Measurements from ENCODE around the gene IFNL4.
"Not testable (repeated sequence)": the region's sequence is repeated elsewhere in the genome, so short reads cannot be mapped to it uniquely, and the experiment has no call there.

The IFNL4 gene

DNA sequence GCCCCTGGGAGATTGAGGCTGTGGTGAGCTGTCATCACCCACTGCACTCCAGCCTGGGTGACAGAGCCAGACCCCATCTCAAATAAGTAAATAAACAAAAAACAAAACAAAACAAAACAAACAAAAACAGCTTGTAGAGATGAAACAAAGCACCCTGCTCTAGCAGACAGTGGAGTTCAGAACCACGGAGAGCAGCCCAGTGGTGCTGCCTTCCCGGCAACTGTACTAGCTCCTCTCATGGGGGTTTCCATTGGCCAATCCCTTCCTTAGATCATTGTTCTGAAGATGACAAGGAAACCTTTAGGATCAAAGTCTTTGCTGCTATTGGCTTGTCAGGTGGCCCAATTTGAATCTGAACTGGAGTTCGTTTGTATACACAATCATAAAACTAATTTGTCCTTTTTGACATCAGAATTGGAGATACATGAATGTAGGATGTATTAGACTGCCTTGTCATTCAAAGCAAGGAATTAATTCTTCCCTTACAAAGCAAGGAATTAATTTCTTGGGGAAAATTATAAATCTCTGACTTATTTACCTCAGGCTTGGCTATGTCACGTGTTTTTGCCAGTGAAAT is 24.9 kb downstream of the IFNL4 start:
- peak; percentile 65 for DNase-seq (ENCODE audit: low read depth, low spot score)

DNA sequence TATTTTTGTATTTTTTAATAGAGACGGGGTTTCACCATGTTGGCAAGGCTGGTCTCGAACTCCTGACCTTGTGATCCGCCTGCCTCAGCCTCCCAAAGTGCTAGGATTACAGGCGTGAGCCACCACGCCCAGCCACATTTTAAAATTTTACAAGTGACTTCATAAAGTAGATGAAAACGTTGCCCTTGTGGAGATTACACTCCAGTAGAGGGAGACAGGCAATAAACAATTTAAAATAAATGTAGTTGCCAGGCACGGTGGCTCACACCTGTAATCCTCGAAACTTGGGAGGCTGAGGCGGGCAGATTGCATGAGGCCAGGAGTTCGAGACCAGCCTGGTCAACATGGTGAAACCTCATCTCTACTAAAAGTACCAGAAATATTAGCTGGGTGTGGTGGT is 29.5 kb downstream of the IFNL4 start:
- not testable (repeated sequence) for DNase-seq (ENCODE audit: low read depth, low spot score)

DNA sequence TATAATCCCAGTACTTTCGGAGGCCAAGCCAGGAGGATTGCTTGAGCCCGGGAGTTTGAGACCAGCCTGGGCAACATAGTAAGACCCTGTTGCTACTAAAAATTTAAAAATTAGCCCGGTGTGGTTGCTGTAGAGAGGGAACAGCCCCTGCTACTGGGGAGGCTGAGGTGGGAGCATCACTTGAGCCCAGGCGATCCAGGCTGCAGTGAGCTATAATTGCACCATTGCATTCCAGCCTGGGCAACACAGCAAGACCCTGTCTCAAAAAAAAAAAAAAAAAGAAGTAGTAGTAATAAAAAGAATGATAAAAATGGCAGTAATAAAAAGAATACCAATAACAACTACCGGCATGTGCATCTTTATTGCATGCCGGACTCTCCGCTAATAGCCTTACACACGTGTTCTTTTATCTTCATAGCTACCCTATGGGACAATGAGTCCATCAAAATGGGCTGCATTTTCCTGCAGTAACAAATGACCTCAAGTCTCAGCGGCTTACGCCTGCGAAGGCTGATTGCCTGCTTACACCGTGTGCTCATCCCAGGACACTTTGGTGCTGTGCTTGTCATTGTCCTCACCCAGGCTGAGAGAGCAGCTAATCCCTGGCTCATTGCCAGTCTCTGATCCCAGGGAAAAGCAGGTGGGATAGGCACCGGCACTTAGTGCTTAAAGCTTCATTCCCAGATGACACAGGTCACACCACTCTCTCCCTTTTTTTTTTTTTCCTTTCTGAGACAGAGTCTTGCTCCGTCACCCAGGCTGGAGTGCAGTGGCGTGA is 30.2 kb downstream of the IFNL4 start:
- no peak for DNase-seq (ENCODE audit: low read depth, low spot score)

DNA sequence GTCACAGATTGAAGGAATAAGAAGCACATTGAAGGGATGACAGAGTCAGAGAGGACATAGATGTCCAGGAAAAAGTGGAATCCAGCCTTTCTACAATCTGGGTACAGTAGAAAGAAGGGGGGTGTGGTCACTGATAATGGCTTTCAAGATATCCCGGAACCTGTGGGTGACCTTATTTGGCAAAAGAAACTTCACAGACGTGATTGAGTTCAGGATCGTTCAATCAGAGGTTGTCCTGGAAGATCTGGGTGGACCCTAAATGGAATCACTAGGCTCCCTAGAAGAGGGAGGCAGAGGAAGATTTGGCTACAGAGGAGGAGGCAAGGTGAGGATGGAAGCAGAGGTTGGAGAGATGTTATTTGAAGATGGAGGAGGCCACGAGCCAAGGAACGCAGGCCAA is 31.6 kb downstream of the IFNL4 start:
- no peak for DNase-seq (ENCODE audit: low read depth, low spot score)

DNA sequence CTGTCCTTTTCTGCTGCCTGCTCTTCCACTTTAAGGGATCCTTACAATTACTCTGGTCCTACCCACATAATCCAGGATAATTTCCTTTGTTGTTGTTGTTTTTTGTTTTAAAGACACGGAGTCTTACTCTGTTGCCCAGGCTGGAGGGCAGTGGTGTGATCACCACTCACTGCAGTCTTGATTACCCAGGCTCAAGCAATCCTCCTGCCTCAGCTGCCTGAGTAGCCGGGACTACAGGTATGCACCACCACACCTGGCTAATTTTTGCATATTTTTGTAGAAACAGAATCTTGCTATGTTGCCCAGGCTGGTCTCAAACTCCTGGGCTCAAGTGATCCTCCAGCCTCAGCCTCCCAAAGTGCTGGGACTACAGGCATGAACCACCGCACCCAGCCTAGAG is 33.3 kb downstream of the IFNL4 start:
- DNase-seq (ENCODE audit: low read depth, low spot score): not testable (repeated sequence)

DNA sequence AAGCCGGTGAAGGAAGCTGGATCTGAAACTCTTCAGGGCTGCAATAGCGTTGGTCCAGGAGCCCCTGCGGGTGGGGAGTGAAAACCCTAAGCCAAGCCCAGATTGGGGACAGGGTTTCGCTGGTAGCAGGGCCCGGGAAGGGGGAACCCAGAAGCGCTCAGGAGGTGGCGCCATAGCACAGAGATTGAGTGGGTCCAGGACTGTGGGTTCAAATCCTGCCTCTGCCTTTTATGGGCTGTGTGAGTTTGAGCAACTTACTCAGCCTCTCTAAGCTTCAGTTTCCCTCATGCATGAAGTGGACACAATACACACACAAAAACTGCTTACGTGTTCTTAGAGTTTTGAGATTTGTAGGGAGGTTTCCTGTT is 36.3 kb downstream of the IFNL4 start:
- DNase-seq (ENCODE audit: low read depth, low spot score): no peak

DNA sequence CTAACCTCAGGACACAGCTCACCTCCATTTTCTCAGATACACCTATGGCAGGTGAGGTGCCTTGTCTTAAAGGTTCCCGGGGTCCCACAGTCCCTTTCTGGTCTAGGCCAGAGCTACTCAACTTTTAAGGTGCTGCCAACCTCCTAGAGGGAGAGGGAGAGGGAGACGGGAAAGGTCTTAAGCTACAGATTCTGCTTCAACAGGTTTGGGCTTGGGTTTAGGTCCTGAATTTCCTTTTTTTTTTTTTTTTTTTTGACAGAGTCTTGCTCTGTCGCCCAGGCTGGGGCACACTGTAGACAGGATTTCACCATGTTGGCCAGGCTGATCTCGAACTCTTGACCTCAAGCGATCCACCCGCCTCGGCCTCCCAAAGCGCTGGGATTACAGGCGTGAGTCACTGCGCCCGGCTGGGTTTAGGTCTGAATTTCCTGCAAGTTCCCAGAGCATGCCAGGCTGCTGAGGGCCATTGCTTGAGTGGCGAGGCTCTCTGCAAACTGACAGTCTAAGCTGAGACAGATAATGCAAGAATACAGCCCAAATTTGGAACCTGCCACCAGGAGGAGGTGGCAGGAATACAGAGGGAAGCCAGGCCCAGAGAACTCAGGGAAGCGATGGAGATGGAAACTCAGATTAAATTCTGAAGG is 36.8 kb downstream of the IFNL4 start:
- DNase-seq (ENCODE audit: low read depth, low spot score): no peak

DNA sequence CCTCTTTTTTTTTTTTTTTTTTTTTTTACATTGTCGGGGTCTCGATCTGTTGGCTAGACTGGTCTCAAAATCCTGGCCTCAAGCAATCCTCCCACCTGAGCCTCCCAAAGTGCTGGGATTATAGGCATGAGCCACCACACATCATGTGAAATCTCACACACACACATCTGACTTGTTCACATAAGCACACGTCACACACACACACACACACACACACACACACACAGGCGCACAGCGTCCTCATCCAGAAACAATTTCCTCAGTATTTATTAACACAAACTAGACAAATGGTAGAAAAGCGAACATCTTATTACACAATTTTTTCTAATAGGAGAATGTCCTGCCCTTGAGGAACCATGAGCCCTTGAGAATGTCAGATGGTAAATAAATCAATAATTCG is 39.5 kb downstream of the IFNL4 start:
- no peak for DNase-seq (ENCODE audit: low read depth, low spot score)

DNA sequence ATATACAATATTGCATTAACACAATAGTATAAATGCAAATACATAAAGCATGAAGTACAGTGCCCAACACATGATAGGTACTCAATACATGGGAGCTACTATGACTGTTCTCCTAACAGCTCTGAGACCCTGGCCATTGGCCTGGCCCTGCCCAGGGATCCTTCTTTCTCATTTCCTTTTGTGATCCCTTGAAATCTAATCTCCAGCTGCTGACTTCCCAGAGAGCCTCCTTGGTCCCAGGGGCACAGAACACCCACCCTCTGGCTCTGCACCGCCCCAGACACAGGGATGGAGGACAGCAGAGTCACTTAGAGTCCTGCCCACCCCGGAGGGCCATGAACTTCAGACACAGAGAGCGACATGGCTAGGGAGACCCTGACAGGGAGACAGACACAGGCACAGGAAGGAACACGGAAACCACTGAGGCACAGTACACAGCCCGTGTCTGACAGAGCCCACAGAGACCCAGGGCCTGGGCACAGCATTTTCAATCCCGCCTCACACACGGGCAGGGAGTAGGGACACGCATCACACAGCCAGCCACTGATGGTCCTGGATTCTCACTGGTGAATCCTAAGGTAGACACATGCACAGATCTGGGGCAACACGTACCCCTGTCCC is 40.4 kb downstream of the IFNL4 start:
- no peak for DNase-seq (ENCODE audit: low read depth, low spot score)

DNA sequence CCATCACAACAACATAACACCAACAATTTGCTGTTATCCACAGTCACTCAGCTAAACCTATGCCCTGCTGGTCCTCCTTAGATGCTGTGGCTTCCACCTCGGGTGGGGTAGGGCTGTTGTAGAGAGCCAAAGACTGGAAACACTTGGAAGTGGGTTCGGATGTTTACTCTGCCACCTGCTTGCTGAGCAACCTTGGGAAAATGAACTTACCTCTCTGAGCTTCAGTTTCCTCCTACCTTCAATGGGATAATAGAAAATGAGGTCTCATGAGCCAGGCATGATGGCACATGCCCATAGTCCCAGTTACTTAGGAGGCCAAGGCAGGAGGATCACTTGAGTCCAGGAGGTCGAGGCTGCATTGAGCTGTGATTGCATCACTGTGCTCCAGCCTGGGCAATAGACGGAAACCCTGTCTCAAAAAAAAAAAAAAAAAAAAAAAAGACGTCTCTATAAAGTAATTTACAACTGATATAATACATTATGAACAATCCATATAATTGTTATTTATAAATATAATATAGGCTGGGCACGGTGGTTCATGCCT is 41.3 kb downstream of the IFNL4 start:
- DNase-seq (ENCODE audit: low read depth, low spot score): no peak

DNA sequence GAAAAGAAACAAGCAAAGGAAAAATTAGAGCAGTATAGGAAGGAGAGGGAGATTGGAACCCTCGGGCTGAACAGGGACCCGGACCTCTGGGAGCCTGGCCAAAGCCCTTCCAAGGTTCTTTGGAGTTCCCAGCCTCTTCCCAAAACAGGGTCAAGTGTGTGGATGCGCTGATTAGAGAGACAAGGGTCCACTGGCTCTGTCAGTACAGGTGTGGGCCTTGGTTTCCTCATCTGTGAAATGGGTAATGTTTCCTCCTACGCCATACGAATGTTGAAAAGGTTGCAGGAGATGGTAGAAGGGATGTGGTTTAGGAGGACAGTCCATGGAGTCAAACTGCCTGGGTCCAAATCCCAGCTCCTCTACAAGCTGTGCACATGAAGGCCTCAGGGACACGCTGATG is 42.5 kb downstream of the IFNL4 start:
- no peak for DNase-seq (ENCODE audit: low read depth, low spot score)

DNA sequence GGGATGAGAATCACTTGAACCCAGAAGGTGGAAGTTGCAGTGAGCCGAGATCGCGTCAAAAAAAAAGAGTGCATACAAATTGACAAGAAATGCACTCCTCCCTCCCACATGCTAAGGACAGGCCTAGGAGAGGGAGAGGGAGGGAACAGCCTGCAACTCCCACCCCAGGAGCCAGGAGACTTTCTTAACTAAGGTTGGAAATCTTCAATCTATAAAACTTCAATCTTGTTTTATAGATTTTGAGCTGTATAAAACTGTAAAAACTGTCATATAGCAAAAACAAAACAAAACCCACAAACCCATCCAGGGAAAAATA is 43.2 kb downstream of the IFNL4 start:
- no peak for DNase-seq (ENCODE audit: low read depth, low spot score)

DNA sequence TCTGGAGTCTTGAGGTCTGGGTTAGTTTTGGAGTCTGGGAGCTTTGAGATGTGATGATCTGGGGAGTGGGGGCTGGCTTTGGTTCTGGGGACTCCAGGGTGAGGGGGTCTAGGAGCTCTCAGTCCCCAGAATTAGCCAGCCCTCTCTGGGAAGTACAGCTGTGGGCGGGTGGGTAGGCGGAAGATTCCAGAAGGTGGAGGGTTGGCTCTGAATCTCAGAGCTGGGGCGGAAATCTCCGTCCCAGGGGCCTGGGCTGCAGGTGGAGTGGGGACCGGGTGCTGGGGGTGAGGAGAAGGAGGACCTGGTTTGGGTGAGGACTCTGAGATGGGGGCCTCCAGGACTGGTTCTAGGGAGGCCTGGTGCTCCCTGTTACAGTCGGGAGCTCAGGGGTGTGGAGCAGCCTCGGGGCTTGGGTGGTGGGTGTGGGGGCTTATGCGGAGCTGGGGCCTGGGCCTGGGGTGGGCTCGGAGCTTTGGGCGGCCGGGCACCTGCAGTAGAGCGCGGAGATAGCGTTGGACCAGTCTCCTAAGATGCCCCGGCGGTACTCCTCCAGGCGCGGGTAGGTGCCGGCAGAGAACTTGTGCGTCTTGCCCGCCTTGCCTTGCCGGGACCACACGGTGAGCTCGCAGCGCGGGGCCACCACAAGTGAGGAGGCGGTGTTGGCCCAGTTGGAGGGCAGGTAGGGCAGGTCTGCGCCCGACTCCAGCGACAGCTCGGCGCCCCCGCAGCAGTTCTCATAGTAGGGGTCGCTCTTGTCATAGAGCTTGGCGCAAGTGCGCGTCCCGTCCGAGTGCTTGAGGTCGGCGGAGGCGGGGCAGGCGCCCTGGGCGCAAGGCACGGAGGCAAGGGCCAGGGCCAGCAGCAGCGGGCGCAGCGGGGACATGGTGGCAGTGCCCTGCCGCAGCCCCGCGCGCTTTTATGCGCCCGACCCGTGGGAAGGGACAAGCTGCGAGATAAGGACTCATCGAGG is 45.0 kb downstream of the IFNL4 start, which contains the start of gene SYCN:
Gene SYCN, minus strand, starts transcription at position 892 of the 970 bp plus-strand sequence. Its CDS starts 9 bp downstream, at position 883.
- DNase-seq (ENCODE audit: low read depth, low spot score): no peak

DNA sequence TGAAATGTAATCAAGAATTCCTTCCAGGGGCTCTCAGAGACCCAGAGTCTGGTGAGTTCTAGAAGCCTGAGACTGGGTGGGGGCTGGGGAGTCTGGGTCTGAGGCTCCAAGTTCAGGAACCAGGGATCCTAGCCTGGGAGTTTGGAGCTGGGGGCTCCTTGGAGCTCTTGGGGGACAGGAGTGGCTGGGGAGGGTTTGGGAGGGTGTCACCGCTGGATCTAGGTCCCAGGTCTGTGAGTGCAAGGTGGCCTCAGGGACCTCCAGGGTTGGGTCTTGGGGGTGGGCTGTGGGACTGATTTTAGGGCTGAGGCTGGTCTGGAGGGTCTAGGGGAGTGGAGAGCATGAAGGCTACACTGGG is 45.7 kb downstream of the IFNL4 start:
- DNase-seq (ENCODE audit: low read depth, low spot score): no peak

DNA sequence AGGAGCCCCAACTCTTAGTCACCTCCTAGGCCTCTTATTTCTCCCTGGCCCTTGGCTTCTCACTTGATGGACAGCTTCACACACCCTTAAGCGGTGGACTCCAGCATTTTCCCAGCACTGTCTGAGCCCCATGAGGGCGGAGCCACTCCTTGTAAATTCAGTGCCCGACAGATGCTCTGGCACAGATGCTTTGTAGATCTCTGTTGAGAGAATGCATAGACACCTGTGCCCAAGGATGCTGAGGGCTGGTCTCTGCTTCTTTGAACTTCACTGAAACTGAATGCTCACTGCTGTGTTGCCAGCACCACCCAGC is 47.9 kb downstream of the IFNL4 start:
- DNase-seq (ENCODE audit: low read depth, low spot score): no peak

DNA sequence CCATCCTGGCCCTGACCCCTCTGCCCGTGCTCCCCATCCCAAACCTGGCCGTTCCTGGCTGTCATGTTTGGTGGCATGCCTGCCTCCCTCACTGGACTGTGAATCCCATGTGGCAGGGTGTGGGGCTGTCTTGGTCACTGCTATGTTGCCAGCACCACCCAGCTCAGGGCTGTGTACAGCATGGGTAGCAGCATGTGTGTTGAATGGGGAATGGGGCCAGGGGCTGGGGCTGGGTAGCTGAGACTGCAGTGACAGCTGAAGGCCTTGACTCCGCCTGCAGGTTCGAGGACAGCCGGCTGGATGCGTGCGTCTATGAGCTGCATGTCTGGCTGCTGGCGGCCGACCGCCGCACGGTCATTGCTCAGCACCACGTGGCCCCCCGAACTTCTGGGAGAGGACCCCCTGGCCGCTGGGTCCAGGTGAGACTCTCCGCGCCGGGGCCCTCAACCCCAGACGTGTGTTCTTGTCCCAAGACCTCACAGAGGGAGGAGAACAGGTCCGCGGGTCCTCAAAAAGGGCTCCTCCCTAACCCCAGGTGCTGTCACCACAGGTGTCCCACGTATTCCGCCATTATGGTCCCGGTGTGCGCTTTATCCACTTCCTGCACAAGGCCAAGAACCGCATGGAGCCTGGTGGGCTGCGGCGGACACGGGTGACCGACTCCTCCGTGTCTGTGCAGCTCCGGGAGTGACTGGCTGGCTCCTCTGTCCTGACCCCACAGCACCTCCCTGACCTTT is 48.4 kb downstream of the IFNL4 start:
- DNase-seq (ENCODE audit: low read depth, low spot score): no peak

DNA sequence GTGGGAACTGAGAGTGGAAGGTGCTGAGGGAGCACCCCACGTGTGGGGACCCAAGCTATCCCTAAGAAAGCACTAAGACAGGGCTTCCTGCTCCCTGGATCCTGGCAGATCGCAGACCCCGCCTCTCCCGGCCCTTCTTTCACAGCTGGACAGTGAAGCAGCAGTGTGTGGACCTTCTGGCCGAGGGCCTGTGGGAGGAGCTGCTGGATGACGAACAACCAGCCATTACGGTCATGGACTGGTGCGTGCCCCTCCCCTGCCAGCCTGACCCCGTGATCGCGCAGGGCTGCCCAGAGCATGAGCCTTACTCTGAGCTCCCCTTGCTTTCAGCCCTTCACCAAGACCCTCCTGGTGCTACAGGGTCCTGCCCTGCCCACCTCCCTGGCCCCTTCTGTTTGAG is 49.6 kb downstream of the IFNL4 start:
- peak; percentile 29 for DNase-seq (ENCODE audit: low read depth, low spot score)

DNA sequence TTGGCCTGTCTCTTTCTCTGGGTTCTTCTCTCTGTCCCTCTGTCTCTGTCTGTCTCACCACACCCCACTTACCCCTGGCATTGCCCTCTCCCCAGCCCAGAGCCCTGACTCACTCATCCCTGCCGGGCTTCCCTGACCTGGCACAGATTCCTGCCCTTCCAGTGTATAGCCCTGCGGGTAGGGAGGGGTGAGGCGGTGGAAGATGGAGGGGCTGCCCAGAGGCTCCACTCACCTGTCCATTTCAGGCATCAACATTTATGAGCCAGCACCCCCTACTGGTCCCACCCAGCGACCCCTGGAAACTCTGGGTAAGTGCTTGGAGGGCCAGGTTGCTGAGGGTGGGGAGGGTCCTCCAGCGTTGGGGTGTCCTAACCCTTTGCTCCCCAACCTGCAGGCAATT is 50.8 kb downstream of the IFNL4 start:
- DNase-seq (ENCODE audit: low read depth, low spot score): no peak

DNA sequence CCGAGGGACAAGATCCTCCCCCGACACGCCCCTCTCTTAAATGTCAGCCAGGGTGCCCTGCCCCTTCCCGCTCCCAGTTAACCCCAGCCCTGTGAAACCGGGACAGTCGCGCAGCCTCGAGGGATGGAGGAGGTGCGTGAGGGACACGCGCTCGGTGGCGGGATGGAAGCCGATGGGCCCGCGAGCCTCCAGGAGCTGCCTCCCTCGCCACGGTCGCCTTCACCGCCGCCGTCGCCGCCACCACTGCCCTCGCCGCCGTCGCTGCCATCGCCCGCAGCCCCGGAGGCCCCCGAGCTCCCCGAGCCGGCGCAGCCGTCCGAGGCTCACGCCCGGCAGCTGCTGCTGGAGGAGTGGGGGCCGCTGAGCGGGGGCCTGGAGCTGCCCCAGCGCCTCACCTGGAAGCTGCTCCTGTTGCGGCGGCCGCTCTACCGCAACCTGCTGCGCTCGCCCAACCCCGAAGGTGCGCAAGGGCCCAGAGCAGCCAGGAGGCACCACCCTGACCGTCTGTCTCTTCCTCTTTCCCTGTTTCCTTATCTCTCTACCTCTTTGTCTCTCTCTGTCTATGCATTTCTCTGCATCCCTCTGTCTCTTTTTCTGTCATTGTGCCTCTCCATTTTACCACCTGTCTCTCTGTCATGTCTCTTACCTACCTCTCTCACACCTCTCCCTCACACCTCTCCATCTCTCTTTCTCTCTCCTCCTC is 51.6 kb downstream of the IFNL4 start, which contains the start of gene NCCRP1:
Gene NCCRP1, plus strand, starts transcription at position 105 of the 703 bp plus-strand sequence. Its CDS starts 19 bp downstream, at position 124.
- no peak for DNase-seq (ENCODE audit: low read depth, low spot score)

DNA sequence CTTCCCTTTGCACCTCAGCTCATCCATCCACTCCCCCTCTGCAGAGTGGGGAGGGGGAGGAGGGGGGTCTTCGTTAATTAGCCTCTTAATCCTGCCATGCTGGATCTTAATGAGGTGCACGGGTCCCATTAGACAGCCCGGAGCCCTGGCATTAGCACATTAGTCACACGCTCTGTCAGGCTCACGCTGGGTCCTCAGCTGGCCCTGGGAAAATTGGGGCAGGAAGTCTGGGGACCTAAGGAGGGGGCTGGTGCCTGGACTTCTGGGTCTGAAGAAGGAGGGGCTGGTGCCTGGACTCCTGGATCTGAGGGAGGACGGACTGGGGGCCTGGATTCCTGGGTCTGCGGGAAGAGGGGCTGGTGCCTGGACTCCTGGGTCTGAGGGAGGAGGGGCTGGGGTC is 52.3 kb downstream of the IFNL4 start:
- DNase-seq (ENCODE audit: low read depth, low spot score): no peak
